Transverse colon (tissue), 3 donors: ENCODE results near the gene FAM171A2.

Experiments used
- CTCF ChIP-seq, 5 experiments: fragments of 200-600 bp in 3 of 5; fragments of 450-650 bp in 2 of 5; sonication (generic) in 3 of 5; IDR thresholded peaks; 1 replicate in 2 of 5; 2 replicates in 3 of 5; pipeline ENCODE4 v1.5.1; 2016 to 2017; ENCODE audit warnings: antibody characterized with exemption in 5 of 5, inconsistent platforms in 3 of 5, mild to moderate bottlenecking in 2 of 5, moderate library complexity in 1 of 5
- POLR2A ChIP-seq: fragments of 450-650 bp; IDR thresholded peaks from one replicate; pipeline ENCODE4 v1.6.1; 2016; ENCODE audit warnings: antibody characterized with exemption, mild to moderate bottlenecking, moderate library complexity

- no peak for TF ChIP-seq CTCF (IDR thresholded peaks at IDR 0.05)
- no peak for TF ChIP-seq POLR2A
Measured at GRCh38 chr17:44394833-44395232, 31.2 kb upstream of the FAM171A2 start.
